ENCODE measurements around the gene PARS2. TPM values are rescaled to one million over a fixed set of nuclear protein-coding genes. Genes with fewer than 3 reads are reported as not detected.

Gene PARS2
- total RNA-seq, 3 donors from 2014 or later, result 2.2 to 7.8 (median 4.3) TPM

GRCh38 chr1:54805466-54805865 lies 41.1 kb upstream of the PARS2 start:
- Histone ChIP-seq H3K27ac (no peak overlapping the region), H3K36me3 (no peaks in the 10 kb centered on the region), H3K4me3 (peak overlapping the region in 1 of 3 donors; percentile 36), H3K9me3 (no peaks in the 10 kb centered on the region), H3K4me1 (no peaks in the 10 kb centered on the region), H3K27me3 (no peaks in the 10 kb centered on the region)
- intact Hi-C loops (cut with DNase I; ENCODE audit: low total_unique reads), result loop anchor here (5.0 to 10.0 kb wide), 2 partner anchors 133 to 401 kb away; partner anchors contain the start of gene SSBP3
- no peak for DNase-seq (ENCODE audit: low spot score in 2 of 2)
- no peak for TF ChIP-seq POLR2AphosphoS5 (IDR thresholded peaks at IDR 0.05)
- TF ChIP-seq POLR2A (IDR thresholded peaks at IDR 0.05), result no peak
- TF ChIP-seq CTCF (IDR thresholded peaks at IDR 0.05), result no peak

- intact Hi-C loops (cut with DNase I; ENCODE audit: low total_unique reads), result loop anchor here (5.0 to 10.0 kb wide), 2 partner anchors 132 to 400 kb away; partner anchors contain the start of gene SSBP3
- TF ChIP-seq CTCF (IDR thresholded peaks at IDR 0.05) (no peak), POLR2A (IDR thresholded peaks at IDR 0.05) (no peak), POLR2AphosphoS5 (IDR thresholded peaks at IDR 0.05) (no peak)
- DNase-seq (ENCODE audit: low spot score in 2 of 2), result no peak
- Histone ChIP-seq H3K27me3 (no peaks in the 10 kb centered on the region), H3K27ac (no peak overlapping the region), H3K4me3 (no peak overlapping the region), H3K9me3 (no peaks in the 10 kb centered on the region), H3K36me3 (no peaks in the 10 kb centered on the region), H3K4me1 (peaks cover 0 to 3% of the 10 kb centered on the region in 2 donors)
Observed at GRCh38 chr1:54804471-54805132, 40.3 kb upstream of the PARS2 start.

- no peak for DNase-seq (ENCODE audit: low spot score in 2 of 2)
- intact Hi-C loops (cut with DNase I; ENCODE audit: low total_unique reads), result loop anchor here (10.0 kb wide), 1 partner anchor 399 kb away; the partner anchor contains the start of gene SSBP3
- TF ChIP-seq POLR2AphosphoS5 (IDR thresholded peaks at IDR 0.05) (no peak), CTCF (IDR thresholded peaks at IDR 0.05) (no peak), POLR2A (IDR thresholded peaks at IDR 0.05) (no peak)
- Histone ChIP-seq H3K36me3 (no peaks in the 10 kb centered on the region), H3K4me1 (peaks cover 0 to 7% of the 10 kb centered on the region in 2 donors), H3K27me3 (no peaks in the 10 kb centered on the region), H3K4me3 (no peak overlapping the region), H3K9me3 (no peaks in the 10 kb centered on the region), H3K27ac (no peak overlapping the region)
Observed at GRCh38 chr1:54803761-54804470, 39.6 kb upstream of the PARS2 start.

- TF ChIP-seq POLR2AphosphoS5 (IDR thresholded peaks at IDR 0.05), result peak in 1 of 3 donors; percentile 16
- TF ChIP-seq POLR2A (IDR thresholded peaks at IDR 0.05), result no peak
- peak in 2 of 3 donors; percentile 17 to 73 for TF ChIP-seq CTCF (IDR thresholded peaks at IDR 0.05)
- no peaks in the 10 kb centered on the region for H3K36me3 ChIP-seq
- no peaks in the 10 kb centered on the region for H3K27me3 ChIP-seq
- no peaks in the 10 kb centered on the region for H3K9me3 ChIP-seq
- peak; percentile 70 to 76 for DNase-seq (ENCODE audit: low spot score in 2 of 2)
- H3K4me3 ChIP-seq, result peak within 1 kb of the TSS; percentile 19 to 73 (median 65)
- intact Hi-C loops (cut with DNase I; ENCODE audit: low total_unique reads), result loop anchor here (10.0 kb wide), 1 partner anchor 396 kb away; the partner anchor contains the start of gene SSBP3
- H3K4me1 ChIP-seq, result peaks cover 0 to 7% of the 10 kb centered on the region in 2 donors
- peak within 1 kb of the TSS; percentile 78 to 80 for H3K27ac ChIP-seq
Observed at GRCh38 chr1:54800899-54801759, 36.8 kb upstream of the PARS2 start, which contains the start of gene TTC22. Gene TTC22 (minus strand): TSS chr1:54801323. CDS start chr1:54801163, 160 bp downstream.

Data from breast epithelium (tissue), 4 donors.